Measurements from ENCODE around the gene SPATA12. TPM values are rescaled to one million over a fixed set of nuclear protein-coding genes. Genes with fewer than 3 reads are reported as not detected.

SPATA12 gene
- total RNA-seq, 1 experiment from 2014 or later, result 0.22 TPM

- peak overlapping the region in 1 of 3 experiments; percentile 66; a peak in 1 of 7 replicates for H3K27ac Mint-ChIP-seq
- Histone ChIP-seq H4K8ac (replicated peaks; ENCODE audit: insufficient read length, low read depth, low read length) (no peak overlapping the region), H2BK15ac (ENCODE audit: low read depth, low read length) (no peak overlapping the region), H3K18ac (ENCODE audit: insufficient read length, low read depth, low read length) (no peak overlapping the region), H3K27me3 (ENCODE audit: insufficient read depth, low read length) (no peaks in the 10 kb centered on the region), H3K4ac (ENCODE audit: low read depth, low read length) (no peak overlapping the region), H4K20me1 (ENCODE audit: control insufficient read depth, insufficient read depth, insufficient read length) (no peaks in the 10 kb centered on the region), H3K23ac (ENCODE audit: insufficient read length, low read depth, low read length) (no peak overlapping the region), H3K27ac (ENCODE audit: insufficient read length, low read depth, low read length) (no peak overlapping the region), H2AK5ac (ENCODE audit: insufficient read length, low read length) (no peak overlapping the region), H3K79me1 (ENCODE audit: insufficient read depth, low read depth, low read length, poor library complexity, severe bottlenecking) (no peaks in the 10 kb centered on the region), H2BK5ac (ENCODE audit: insufficient read length, low read length) (no peak overlapping the region), H3K4me1 (ENCODE audit: insufficient read depth, low read length) (peaks cover 4% of the 10 kb centered on the region; the same call in 1 of the 2 replicates), H3K4me2 (ENCODE audit: insufficient read depth, insufficient read length, low read length) (no peak overlapping the region), H2BK120ac (ENCODE audit: low read depth, low read length, poor library complexity, severe bottlenecking) (no peak overlapping the region), H3T11ph (ENCODE audit: low read length) (no peak overlapping the region), H3K56ac (ENCODE audit: insufficient read length, low read depth, low read length) (no peak overlapping the region), H3K79me2 (ENCODE audit: insufficient read depth, low read length) (no peaks in the 10 kb centered on the region), H3K9ac (ENCODE audit: extremely low read depth, insufficient read length, low read length) (no peak overlapping the region), H2BK20ac (ENCODE audit: low read depth, low read length, poor library complexity, severe bottlenecking) (no peak overlapping the region), H2AFZ (ENCODE audit: low read length) (no peak overlapping the region), H3K9me3 (ENCODE audit: control insufficient read depth, low read depth, low read length) (no peaks in the 10 kb centered on the region), H4K5ac (ENCODE audit: insufficient read length, low read depth, low read length) (no peak overlapping the region), H3K23me2 (ENCODE audit: insufficient read length, low read depth, low read length, poor library complexity, severe bottlenecking) (no peaks in the 10 kb centered on the region), H2BK12ac (ENCODE audit: insufficient read length, low read depth, low read length) (no peak overlapping the region), H3K14ac (ENCODE audit: insufficient read depth, low read length) (no peak overlapping the region), H4K91ac (ENCODE audit: insufficient read length, low read depth, low read length) (no peak overlapping the region)
- no peaks in the 10 kb centered on the region for H3K9me3 Mint-ChIP-seq
- no peaks in the 10 kb centered on the region for H3K27me3 Mint-ChIP-seq (ENCODE audit: low read depth)
- H3K4me3 Mint-ChIP-seq, result no peak overlapping the region
- H3K36me3 Mint-ChIP-seq (ENCODE audit: insufficient read depth in 1 of 3, low read depth in 3 of 3), result no peaks in the 10 kb centered on the region
- H3K4me1 Mint-ChIP-seq, result peaks cover 7 to 17% of the 10 kb centered on the region in 2 experiments
- TF ChIP-seq CTCF (conservative IDR thresholded peaks at IDR 0.05), result no peak
- no CpG with 5 or more reads among the region's 8 CpGs for WGBS (ENCODE audit: extremely low coverage, insufficient read length, low lambda C conversion rate)
- no peak for DNase-seq
These were observed 12.3 kb upstream of the SPATA12 start for GRCh38 chr3:57048052-57048671.
